ENCODE measurements around the gene ZFP91.

GRCh38 chr11:58617976-58618557, 39.2 kb downstream of the ZFP91 start:
- TF ChIP-seq SUZ12 (IDR thresholded peaks at IDR 0.05; ENCODE audit: extremely low read depth, insufficient read depth, insufficient read length) (no peak), ZNF274 (IDR thresholded peaks at IDR 0.05; ENCODE audit: low read depth, low read length) (no peak), YY1 (IDR thresholded peaks at IDR 0.05; ENCODE audit: insufficient read depth, insufficient read length) (no peak)

All from NT2/D1 (cell line).